Gastroesophageal sphincter (tissue), 3 donors: Measurements from ENCODE around the gene LMO1.

ENCODE experiments used
- CTCF ChIP-seq, 4 experiments: fragments of 200-600 bp in 2 of 4; fragments of 450-650 bp in 2 of 4; sonication (generic) in 1 of 4; IDR thresholded peaks; one replicate each; pipeline ENCODE4 v1.5.1; 2017 to 2019; ENCODE audit warnings: antibody characterized with exemption in 4 of 4, mild to moderate bottlenecking in 2 of 4, moderate library complexity in 2 of 4
- EP300 ChIP-seq: sonication (generic); formaldehyde crosslinking; IDR thresholded peaks from one replicate; pipeline ENCODE4 v1.6.1; 2017; ENCODE audit warnings: antibody characterized with exemption, mild to moderate bottlenecking
- POLR2A ChIP-seq, 2 donors: fragments of 450-650 bp; IDR thresholded peaks; one replicate each; pipeline ENCODE4 v1.6.1; 2017; ENCODE audit warnings: antibody characterized with exemption in 2 of 2, mild to moderate bottlenecking in 2 of 2, moderate library complexity in 1 of 2
- POLR2AphosphoS5 ChIP-seq: sonication (generic); formaldehyde crosslinking; IDR thresholded peaks from one replicate; pipeline ENCODE4 v1.6.1; 2017; ENCODE audit warnings: antibody characterized with exemption

GRCh38 chr11:8218409-8218808 is 45.3 kb downstream of the LMO1 start:
- TF ChIP-seq POLR2A (IDR thresholded peaks at IDR 0.05): no peak
- TF ChIP-seq CTCF (IDR thresholded peaks at IDR 0.05): no peak
- no peak for TF ChIP-seq EP300
- no peak for TF ChIP-seq POLR2AphosphoS5
